HG03095 (cell line): Measurements from ENCODE around the gene GJA5.

Experiments
- ATAC-seq: cut with Tn5 transposase; IDR thresholded peaks from one replicate; pipeline ENCODE4 v1.9.1; 2021; ENCODE audit warnings: moderate library complexity; ENCODE audit not compliant: unreplicated experiment

Gene GJA5

DNA sequence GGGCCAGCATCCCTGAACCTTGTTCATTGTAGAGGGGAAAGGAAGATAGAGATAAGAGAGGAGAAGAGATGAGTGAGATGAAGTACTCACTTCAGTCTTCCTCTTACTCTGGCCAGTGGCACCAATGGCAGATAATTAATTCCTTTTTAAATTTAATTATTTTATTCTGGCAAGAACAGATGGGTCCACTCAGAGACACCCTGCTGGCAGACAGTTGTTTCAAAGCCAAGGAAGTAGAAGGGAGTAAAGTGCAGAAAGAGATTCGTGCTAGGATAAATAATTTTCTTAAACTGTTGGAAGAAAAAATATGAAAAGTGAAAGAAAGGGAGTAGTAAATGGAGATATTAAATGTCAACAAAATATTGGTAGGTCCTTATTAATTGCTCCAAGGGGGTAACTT, 7.7 kb upstream of the GJA5 start:
- no peak for ATAC-seq

DNA sequence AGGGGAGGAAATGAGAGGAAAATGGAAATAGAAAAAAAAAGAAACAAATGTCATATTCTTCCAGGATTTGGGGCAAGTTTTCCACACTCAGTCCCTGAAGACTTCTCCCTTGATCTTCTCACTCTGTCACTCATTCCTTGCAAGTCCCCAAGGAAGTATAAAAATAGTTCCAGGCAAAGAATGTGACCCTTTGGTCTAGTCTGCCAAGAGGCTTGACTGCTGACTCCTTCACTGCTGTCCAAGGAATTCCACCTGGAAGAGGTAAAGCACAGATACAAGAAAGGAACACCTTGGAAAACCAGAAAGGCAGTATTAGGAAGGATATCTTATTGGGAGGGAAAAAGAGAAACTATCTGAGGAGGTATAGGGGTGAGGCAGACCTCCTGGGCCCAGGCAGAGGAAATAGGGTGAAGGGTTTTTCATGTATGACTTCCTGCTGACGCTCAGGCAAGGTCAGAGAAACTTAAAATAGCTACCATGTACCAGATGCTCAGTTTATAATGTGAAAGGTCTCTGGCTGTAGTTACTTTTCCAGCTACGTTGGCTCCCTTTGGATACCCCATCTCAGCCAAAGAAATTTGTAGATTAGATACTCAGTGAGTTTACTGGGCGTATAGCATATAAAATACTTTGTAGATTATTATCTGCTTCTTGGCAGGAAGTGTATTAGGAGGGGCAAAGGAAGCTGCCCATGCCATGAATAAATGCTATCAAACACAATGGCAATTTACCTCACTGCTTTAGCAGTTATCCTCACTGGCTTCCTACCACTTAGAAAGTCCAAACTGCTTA, 2.0 kb upstream of the GJA5 start:
- no peak for ATAC-seq

DNA sequence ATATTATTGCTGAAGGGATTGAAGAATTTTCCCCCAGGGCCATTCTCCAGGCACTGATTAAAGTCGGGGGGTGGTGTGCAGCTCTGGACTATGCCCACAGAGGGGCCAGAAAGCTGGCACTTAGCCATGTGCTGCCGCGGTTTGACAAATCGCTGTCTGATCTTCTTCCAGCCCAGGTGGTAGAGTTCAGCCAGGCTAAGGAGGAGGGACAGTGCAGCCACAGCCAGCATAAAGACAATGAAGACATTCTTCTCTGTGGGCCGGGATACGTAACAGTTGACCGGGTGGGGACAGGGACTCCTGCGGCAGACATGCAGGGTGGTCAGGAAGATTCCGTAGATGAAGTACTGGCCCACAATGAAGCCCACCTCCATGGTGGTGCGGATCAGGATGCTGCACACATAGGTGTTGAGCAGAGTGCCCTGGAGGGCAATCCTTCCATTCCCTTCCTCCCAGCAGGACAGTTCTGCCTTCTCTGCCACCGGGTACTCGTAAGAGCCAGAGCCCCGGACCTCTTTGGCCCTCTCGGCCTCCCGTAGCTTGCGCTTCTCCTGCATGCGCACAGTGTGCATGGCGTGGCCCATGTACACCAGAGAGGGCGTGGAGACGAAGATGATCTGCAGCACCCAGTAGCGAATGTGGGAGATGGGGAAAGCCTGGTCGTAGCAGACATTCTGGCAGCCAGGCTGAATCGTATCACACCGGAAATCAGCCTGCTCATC, 1.9 kb downstream of the GJA5 start:
- no peak for ATAC-seq

DNA sequence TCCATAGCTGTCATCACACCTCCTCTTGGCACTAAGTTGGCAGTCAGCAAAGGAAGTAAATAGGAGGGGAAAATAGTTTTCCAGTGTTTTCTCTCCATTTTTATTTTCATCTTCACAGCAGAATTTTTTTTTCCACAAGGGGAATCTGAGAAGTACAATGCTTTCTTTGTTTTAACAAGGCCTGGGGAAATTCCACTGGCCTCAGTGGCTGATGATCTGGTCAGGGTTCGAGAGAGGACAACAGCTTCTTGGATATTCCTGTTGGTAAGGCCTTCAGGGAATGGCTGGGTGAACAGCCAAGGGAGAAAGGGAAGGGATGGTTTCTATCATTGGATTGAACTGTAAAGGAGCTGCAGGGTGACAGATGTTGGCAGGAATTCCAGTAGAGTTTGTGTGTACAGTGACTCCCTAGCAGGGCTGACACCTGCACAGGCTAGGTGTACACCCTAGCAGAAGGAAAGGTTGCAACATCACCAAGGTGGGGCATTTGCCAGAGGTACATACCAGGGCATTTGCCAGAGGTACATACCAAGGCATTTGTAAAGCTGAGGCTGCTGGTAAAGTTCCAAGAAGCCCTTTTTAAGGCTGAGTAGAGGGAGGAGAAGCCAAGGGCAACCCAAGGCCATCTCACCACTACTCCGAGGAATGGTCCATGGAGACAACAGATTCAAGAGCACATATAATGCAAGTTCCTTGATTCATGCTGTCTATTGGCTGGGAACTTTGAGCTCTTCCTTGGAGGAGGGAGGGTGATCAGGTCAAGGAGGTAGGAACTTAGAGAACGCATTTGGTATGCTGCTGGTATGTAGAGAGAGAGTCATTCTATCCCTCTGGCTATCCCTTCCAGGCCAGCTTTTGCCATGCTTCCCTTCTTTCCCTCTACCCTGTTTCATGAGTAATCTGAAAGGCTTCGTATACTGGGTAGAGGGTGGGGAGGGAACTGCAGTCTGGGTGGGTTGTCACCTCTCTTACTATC, 3.1 kb downstream of the GJA5 start:
- ATAC-seq = no peak

DNA sequence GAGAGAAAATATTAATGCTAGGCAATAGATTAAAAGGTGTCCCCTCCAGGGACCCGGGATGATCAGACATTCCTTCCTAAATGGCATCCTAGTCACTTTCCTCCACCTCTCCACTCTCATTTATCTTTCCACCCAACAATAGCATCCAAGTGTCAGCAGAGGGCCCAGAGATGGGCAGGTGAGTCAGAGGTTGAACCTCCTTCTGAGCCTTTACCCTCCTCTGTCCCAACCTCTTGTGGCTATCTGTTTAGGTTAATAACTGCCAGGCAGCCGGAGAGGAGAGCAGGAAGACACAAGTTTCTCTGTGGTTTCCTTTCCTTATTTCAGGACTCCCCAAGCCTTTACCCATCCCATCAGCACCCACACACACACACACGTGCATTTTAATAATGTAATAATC, 4.1 kb downstream of the GJA5 start:
- ATAC-seq = no peak

DNA sequence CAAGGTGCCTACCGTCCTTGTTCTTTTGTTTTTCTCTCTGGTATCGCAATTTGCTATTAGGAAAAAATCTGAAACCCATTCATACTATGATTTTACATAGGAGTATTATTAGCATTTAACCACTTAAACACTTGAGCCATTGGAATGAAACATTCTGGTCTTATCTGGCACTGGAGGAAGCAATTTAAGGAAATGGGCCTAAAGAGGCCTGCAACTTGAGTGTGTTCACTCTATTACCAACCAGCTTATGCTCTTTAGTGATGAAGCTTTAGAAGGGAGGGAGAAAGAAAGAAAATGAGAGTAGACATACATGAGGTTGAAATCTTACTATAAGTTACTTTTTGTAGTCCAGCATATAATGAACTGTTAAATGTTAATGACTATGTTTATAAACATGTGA, 5.7 kb downstream of the GJA5 start:
- no peak for ATAC-seq

DNA sequence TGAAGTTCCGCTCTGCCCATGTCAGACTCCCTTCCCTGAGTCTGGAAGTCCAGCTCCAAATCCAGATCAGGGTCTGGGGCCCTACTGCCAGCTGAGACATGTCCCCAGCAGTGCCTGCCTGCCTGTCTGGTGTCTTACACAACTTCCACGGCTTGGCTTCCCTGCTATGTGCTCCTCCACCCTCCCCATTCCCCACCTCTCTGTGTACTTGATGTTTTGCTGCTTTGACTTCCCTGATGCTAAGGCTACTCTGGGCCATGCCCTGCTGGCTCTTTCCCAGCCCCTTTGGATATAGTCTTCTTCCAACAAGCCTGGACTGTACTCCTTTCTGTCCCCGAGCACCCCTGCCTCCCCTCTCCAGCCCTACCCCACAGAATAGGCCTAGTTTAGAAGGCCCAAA, 7.3 kb downstream of the GJA5 start:
- no peak for ATAC-seq

DNA sequence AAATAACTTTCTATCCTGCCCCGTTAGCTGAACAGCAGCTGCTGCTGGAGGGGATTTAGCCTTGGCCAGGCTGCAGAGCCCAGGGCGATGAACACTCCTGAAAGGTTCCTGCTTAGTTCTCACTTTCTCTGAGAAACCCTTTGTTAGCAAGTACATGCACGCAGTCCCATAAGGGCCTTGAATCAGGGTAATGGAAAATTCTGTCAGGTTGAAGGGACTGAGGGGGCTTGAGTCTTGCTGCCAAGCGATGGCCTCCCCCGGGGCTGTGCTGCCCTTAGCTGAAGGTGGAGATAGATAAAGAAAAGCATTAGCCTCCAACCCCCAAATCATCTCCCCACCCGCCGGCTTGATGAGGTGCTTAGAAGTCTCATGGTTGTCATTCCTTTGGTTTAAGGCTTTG, 7.9 kb downstream of the GJA5 start:
- no peak for ATAC-seq

DNA sequence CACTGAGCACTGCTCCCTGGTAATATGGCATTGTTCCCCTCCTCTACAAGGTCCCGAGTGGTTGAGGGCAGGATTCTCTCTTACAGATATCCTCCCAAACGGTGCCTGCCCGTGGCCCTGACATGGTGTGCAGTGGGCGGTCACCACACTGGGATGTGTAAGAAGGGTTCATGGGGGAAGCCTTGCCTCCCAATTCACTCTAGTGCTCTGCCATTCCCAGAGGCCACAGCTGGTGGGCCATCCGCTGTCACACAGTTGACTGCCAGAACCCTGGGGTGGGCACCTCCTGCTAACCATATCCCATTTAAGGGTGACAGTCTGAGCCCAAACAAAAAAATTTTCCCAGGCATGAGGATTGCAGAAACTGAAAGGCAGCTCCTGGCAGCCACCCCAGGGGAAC, 9.1 kb downstream of the GJA5 start:
- no peak for ATAC-seq

DNA sequence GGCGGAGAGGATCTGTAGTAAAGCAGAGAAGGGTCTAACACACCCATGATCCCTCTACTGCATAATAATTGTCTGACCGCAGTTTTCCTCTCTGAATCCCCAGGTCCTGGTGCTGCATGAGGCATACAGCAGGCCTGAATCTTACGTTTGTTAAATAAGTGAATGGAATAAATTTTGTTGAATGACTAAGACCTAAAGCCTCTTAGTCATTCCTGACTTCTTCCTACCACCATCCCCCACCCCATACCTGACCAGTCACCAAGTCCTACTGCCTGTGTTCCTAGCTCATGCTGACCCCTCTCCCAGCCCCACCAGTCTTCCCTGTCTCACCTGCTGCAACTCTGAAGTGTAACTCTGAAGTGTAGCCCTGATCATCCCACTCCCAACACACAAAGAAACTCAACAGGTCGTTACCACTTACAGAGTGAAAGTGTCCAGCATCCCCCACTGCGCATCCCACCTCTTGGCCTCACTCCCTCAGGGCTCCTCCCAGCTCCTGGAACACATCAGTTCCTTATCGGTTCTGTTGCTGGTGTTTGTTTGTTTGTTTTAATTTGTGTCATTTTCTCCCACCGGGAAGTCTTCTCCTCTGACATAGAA, 9.7 kb downstream of the GJA5 start:
- ATAC-seq = no peak

DNA sequence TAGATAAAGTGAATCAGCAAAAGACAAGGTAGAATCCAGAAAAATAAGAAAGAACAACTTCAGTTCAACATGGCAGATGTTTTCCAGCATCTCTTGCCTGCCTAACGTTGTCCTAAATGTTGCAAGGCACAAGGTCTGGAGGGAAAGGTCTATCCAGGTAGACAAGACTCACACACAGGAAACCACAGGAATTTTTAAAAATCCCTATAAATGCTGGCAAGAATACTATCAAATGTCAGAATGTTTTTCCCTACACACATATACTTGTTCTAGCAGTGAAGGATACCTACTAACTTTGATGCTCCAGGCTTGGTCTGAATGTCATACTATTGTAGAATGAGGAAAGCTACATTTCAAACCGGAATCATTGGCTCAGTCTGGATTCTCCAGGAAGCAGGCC, 10.6 kb downstream of the GJA5 start:
- no peak for ATAC-seq

DNA sequence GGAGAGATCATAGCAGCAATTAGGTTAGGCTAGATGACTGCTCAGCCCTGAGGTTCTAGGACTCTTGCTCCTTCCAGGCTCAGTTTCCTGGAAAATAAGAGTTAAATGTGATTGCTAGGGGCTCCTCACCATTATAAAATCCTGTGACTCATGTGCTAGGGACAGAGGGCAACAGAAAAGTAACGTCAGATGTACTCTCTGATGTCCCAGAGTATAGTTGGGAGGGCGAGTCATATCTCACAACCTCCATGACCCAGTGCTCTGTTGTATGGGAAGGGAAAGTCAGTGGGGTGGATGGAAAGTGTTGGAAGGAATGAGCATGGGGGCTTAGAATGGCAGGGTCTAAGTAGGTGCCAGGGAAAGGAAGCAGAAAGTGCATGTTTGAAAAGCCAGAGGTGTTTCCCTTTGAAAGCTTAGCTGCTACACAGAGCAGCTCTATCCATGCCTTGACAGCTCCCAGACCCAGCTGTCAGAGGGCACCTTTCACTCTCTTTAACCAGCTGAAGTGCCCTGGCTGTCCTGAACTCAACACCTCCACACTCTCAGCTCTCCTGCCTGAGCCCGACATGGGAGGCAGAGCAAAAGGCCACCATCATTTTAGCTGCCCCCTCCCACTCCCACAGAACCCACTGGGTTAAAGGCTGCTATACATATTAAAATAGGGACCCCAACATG, 11.6 kb downstream of the GJA5 start:
- no peak for ATAC-seq

DNA sequence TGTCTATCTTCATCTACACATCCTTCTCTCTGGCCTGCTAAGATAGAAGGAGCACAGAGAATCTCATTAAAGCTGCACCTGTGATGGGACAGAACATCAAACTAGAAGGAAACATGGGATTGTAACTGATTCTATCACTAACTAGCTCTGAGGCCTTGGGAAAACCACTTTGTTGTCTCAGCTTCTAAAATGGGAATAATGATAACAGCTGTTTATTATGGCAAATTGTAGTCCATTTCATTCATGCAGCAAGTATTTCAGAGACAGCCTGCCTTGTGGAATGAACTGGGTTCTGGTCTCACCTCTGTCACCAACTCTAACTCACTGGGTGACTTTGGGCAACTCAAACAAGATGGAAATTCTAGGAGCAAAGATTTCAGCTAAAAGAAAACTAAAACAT, 12.4 kb downstream of the GJA5 start:
- no peak for ATAC-seq

DNA sequence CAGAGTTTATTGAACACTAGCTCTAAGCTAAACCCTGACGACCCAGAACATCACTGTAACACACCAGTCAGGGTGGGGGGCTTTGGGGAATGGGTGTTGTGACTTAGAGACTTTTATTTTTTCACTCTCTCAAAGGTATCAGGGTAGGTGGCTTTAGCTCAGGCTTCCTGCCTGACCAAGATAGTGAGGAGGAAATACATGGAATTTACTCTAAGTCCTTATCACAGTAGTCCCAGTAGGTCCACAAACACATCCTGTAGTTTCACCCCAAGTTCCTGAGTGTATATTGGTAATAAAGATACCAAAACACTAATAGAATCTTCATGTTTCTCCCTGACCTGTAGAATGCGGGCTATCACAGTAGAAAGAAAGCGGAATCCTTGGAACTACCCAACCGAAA, 15.1 kb downstream of the GJA5 start:
- ATAC-seq = no peak

DNA sequence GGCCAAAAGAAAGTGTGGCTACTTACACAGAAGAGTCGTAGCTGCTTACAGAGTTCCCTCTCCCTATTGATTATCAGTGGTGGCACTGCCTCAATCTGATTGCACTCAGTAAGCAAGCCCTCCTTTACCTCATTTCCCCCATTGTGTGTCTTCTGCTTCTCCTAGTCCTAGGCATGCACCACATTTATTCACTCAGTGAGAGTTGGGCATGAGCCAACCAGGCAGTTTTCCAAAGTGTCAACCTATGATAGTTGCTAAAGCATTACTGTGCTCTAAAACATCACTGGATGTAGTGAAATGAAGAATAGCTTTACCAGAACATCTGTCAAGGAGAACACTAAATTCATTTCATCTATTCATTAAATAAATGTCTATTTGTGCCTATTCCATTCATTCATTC, 19.3 kb downstream of the GJA5 start:
- no peak for ATAC-seq

DNA sequence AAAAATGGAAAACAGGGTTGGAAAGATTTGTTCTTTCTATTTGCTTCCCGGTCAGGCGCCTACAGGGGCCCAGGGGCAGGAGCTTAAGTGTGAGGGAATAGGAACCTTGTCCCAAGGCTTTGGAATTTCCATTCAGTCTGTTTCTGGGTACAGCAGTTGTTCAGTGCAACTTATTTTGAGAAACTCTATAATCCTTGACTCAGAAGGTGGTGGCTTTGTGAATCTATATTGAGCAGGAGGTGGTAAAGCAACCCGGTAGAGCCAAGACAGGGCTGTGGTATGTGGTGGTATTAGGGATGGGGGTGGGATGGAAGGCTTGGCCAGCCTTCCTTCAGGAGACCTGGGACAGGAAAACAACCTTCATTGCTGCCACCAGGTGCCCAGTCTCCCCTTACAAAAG, 20.0 kb downstream of the GJA5 start:
- no peak for ATAC-seq

DNA sequence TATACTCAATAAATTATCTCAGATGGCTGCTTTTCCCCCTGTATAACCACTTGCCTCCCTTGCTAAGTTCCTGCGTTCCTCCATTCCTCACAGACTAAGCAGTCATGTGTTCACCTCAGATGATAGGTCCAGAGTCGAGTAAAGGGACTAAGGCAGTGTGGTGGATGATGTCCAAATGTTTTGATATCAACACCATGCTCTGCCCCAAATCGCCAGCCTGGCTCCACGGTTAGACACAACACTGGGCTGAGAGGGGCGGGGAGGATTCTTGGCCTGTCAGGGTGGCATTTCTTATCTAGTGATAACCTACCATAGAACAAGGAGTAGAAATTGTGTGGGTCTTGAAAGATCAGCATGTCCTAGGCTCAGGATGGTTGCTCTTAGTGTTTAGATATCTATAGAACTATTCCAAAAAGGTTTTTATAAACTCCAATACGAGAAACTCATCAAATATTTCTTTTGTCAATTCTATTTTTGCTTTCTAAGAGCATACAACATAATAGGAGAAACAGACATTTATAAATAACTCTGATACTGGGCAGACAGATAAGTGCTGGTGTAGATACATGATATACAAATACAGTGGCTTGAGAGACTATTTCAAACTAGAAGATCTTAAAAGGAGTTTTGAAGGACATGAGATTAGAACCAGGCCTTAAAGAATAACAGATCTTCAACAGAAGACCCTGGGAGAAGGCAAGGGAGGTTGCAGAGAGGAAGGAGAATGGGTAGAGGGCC, 21.5 kb downstream of the GJA5 start:
- ATAC-seq = no peak

DNA sequence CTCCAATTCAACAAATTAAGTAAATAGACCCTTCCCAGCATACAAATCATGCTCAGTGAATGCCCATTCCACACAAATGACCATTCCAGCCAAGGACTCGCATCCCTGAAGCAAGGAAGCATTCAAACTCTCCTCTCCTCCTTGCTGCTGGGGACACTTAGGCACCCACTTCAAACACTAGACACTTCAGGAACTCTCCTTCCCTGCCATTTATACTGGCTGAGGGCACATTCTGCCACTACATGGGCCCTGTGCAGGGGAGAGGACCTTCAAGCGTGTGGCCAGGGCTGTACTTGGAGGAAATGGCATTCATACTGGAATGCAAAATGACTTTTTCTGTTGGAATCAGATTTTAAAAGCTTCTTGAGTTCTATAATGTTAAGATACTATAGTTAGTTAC, 22.3 kb downstream of the GJA5 start:
- no peak for ATAC-seq

DNA sequence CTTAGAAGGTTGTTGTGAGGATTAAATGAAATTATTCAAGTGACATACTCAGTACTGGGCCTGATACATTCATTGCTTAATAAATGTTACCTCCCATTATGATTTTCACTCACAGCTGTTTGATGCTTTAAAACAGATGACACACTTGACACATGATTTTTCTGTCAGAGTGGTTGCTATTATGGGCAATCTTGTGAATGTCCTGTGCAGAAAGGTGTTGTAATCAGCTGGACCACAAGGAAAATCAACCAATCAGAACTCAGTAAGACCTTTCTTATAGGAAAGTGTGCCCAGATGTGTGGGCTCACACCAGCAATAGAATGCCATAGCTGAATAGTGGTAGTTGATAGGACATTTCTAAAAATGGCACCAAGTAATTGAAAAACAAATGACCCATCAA, 23.5 kb downstream of the GJA5 start:
- no peak for ATAC-seq

DNA sequence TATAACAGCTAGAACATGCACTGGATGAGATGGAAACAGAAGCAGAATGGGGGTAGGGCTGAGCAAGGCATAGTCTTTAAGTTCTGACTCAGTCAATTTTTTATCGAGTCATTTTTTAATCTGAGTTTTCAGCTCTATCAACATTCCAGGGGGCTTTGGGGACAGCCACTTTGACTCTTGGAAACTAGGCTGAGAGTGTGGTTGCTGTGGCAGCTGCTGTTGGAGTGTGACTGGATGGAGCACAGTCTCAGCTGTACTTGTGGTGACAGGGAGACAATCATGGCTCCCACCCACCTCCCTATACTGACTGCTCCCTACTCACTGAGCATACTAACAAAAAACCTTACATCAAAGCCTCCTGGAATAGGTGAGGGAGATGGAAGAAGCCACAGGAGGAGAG, 25.0 kb downstream of the GJA5 start:
- no peak for ATAC-seq
